HEK293 (cell line): Measurements from ENCODE around the gene CC2D2B.
A peak's percentile ranks its signal among the peaks of the same experiment; 100 is the strongest.

Experiments
- CTCF ChIA-PET: fragments of 350-600 bp; formaldehyde crosslinking; extraction: SDS; loops from one replicate; lab custom pipeline; 2021; ENCODE audit warnings: antibody characterized with exemption; lab: Yijun Ruan, JAX
- POLR2A ChIA-PET: fragments of 300-600 bp; formaldehyde crosslinking; extraction: SDS; loops from one replicate; lab custom pipeline; 2020; ENCODE audit warnings: antibody characterized with exemption, inconsistent platforms; lab: Yijun Ruan, JAX
- H3K27ac ChIP-seq: fragments of 200-500 bp; sonication (Bioruptor generic); 2 replicates; pipeline ENCODE4 v1.5.1; 2014; ENCODE audit warnings: low read depth, low read length, control low read depth, inconsistent platforms; ENCODE audit errors: extremely low read depth
- H3K36me3 ChIP-seq, 2 experiments: fragments of 200-500 bp in 1 of 2; sonication (Bioruptor generic) in 1 of 2; 1 replicate in 1 of 2; 2 replicates in 1 of 2; pipeline ENCODE4 v1.5.1; 2014 to 2017; ENCODE audit warnings: inconsistent platforms in 2 of 2, low read length in 2 of 2; ENCODE audit not compliant: control insufficient read depth in 2 of 2, insufficient read depth in 1 of 2
- H3K4me1 ChIP-seq: fragments of 200-500 bp; sonication (Bioruptor generic); 2 replicates; pipeline ENCODE4 v1.5.1; 2014; ENCODE audit warnings: mild to moderate bottlenecking, low read length, inconsistent platforms; ENCODE audit not compliant: control insufficient read depth, insufficient read depth
- H3K4me3 ChIP-seq: 2 replicates; pipeline ENCODE4 v1.5.1; 2011; ENCODE audit warnings: low read depth, mild to moderate bottlenecking, control low read depth, low read length, moderate library complexity
- H3K9me3 ChIP-seq: fragments of 200-500 bp; sonication (Bioruptor generic); 2 replicates; pipeline ENCODE4 v1.5.1; 2014; ENCODE audit warnings: low read depth, low read length, inconsistent platforms; ENCODE audit not compliant: control insufficient read depth, insufficient read depth
- BCL11B ChIP-seq: fragments of 450-650 bp; formaldehyde crosslinking; IDR thresholded peaks from 2 replicates; pipeline ENCODE4 v1.5.1; 2016; ENCODE audit warnings: low read depth, missing biosample characterization, missing genetic modification characterization
- EGR2 ChIP-seq: fragments of 450-650 bp; formaldehyde crosslinking; IDR thresholded peaks from 2 replicates; pipeline ENCODE4 v1.5.1; 2016; ENCODE audit warnings: low read depth, missing biosample characterization, missing genetic modification characterization
- FEZF1 ChIP-seq: fragments of 450-650 bp; formaldehyde crosslinking; IDR thresholded peaks from 2 replicates; pipeline ENCODE4 v1.5.1; 2016; ENCODE audit warnings: missing biosample characterization, missing genetic modification characterization
- GLI2 ChIP-seq: fragments of 450-650 bp; formaldehyde crosslinking; IDR thresholded peaks from 2 replicates; pipeline ENCODE4; 2017; ENCODE audit warnings: missing biosample characterization, missing genetic modification characterization, low read depth, borderline replicate concordance
- HOXC10 ChIP-seq: sonication (generic); formaldehyde crosslinking; IDR thresholded peaks from 2 replicates; pipeline ENCODE4 v1.8.1; 2023; ENCODE audit warnings: mild to moderate bottlenecking, missing genetic modification reagents
- KLF17 ChIP-seq: fragments of 450-650 bp; formaldehyde crosslinking; IDR thresholded peaks from 2 replicates; pipeline ENCODE4 v1.5.1; 2016; ENCODE audit warnings: missing biosample characterization, missing genetic modification characterization
- MZF1 ChIP-seq: fragments of 450-650 bp; formaldehyde crosslinking; IDR thresholded peaks from 2 replicates; pipeline ENCODE4 v1.5.1; 2017; ENCODE audit warnings: missing biosample characterization, missing genetic modification characterization, borderline replicate concordance
- PRDM1 ChIP-seq: fragments of 450-650 bp; formaldehyde crosslinking; IDR thresholded peaks from 2 replicates; pipeline ENCODE4; 2016; ENCODE audit warnings: missing biosample characterization, missing genetic modification characterization
- SCRT2 ChIP-seq: fragments of 450-650 bp; formaldehyde crosslinking; IDR thresholded peaks from 2 replicates; pipeline ENCODE4 v1.5.1; 2016; ENCODE audit warnings: missing biosample characterization, missing genetic modification characterization
- SETDB1 ChIP-seq: IDR thresholded peaks from one replicate; pipeline ENCODE4 v1.6.1; 2017; ENCODE audit warnings: mild to moderate bottlenecking, low read length, moderate library complexity, mixed read lengths; ENCODE audit not compliant: insufficient read length
- YY1 ChIP-seq: fragments of 450-650 bp; formaldehyde crosslinking; IDR thresholded peaks from 2 replicates; pipeline ENCODE4 v1.5.1; 2018; ENCODE audit warnings: missing biosample characterization, missing genetic modification characterization
- ZFHX2 ChIP-seq: fragments of 450-650 bp; formaldehyde crosslinking; conservative IDR thresholded peaks from 2 replicates; pipeline ENCODE4 v1.5.1; 2016; ENCODE audit warnings: missing biosample characterization, missing genetic modification characterization
- ZNF140 ChIP-seq: fragments of 450-650 bp; formaldehyde crosslinking; IDR thresholded peaks from 2 replicates; pipeline ENCODE4 v1.5.1; 2016; ENCODE audit warnings: missing biosample characterization, missing genetic modification characterization
- ZNF146 ChIP-seq: fragments of 450-650 bp; formaldehyde crosslinking; IDR thresholded peaks from 2 replicates; pipeline ENCODE4 v1.5.1; 2016; ENCODE audit warnings: missing biosample characterization, missing genetic modification characterization
- ZNF202 ChIP-seq: fragments of 450-650 bp; formaldehyde crosslinking; IDR thresholded peaks from 2 replicates; pipeline ENCODE4 v1.5.1; 2016; ENCODE audit warnings: missing biosample characterization, missing genetic modification characterization, borderline replicate concordance
- ZNF239 ChIP-seq: fragments of 450-650 bp; formaldehyde crosslinking; IDR thresholded peaks from 2 replicates; pipeline ENCODE4 v1.5.1; 2016; ENCODE audit warnings: missing biosample characterization, missing genetic modification characterization
- ZNF280C ChIP-seq: fragments of 450-650 bp; formaldehyde crosslinking; IDR thresholded peaks from 2 replicates; pipeline ENCODE4 v1.5.1; 2016; ENCODE audit warnings: missing biosample characterization, missing genetic modification characterization
- ZNF426 ChIP-seq: fragments of 450-650 bp; formaldehyde crosslinking; IDR thresholded peaks from 2 replicates; pipeline ENCODE4 v1.5.1; 2017; ENCODE audit warnings: missing biosample characterization, missing genetic modification characterization, mild to moderate bottlenecking, inconsistent platforms, moderate library complexity
- ZNF473 ChIP-seq: fragments of 450-650 bp; formaldehyde crosslinking; IDR thresholded peaks from 2 replicates; pipeline ENCODE4 v1.5.1; 2017; ENCODE audit warnings: missing biosample characterization, missing genetic modification characterization
- ZNF48 ChIP-seq: fragments of 450-650 bp; formaldehyde crosslinking; IDR thresholded peaks from 2 replicates; pipeline ENCODE4 v1.5.1; 2016; ENCODE audit warnings: missing biosample characterization, missing genetic modification characterization
- ZNF513 ChIP-seq: fragments of 450-650 bp; IDR thresholded peaks from 2 replicates; pipeline ENCODE4 v1.5.1; 2018; ENCODE audit warnings: missing biosample characterization, missing genetic modification characterization
- ZNF529 ChIP-seq: fragments of 450-650 bp; formaldehyde crosslinking; IDR thresholded peaks from 2 replicates; pipeline ENCODE4 v1.5.1; 2017; ENCODE audit warnings: missing genetic modification characterization, missing biosample characterization; ENCODE audit not compliant: insufficient replicate concordance
- ZNF658 ChIP-seq: fragments of 450-650 bp; formaldehyde crosslinking; IDR thresholded peaks from 2 replicates; pipeline ENCODE4; 2016; ENCODE audit warnings: missing biosample characterization, missing genetic modification characterization
- ZNF692 ChIP-seq: fragments of 450-650 bp; formaldehyde crosslinking; IDR thresholded peaks from 2 replicates; pipeline ENCODE4 v1.5.1; 2016; ENCODE audit warnings: missing biosample characterization, missing genetic modification characterization
- ZNF776 ChIP-seq: fragments of 450-650 bp; formaldehyde crosslinking; IDR thresholded peaks from 2 replicates; pipeline ENCODE4 v1.5.0; 2017; ENCODE audit warnings: missing biosample characterization, missing genetic modification characterization, borderline replicate concordance
- ZNF791 ChIP-seq: fragments of 450-650 bp; formaldehyde crosslinking; IDR thresholded peaks from 2 replicates; pipeline ENCODE4 v1.5.1; 2016; ENCODE audit warnings: missing biosample characterization, missing genetic modification characterization
- ZNF843 ChIP-seq: fragments of 450-650 bp; formaldehyde crosslinking; IDR thresholded peaks from 2 replicates; pipeline ENCODE4 v1.5.1; 2016; ENCODE audit warnings: missing biosample characterization, missing genetic modification characterization
- ZSCAN16 ChIP-seq: fragments of 450-650 bp; formaldehyde crosslinking; IDR thresholded peaks from 2 replicates; pipeline ENCODE4 v1.5.1; 2016; ENCODE audit warnings: missing biosample characterization, missing genetic modification characterization
- ZSCAN4 ChIP-seq: fragments of 450-650 bp; formaldehyde crosslinking; IDR thresholded peaks from 2 replicates; pipeline ENCODE4 v1.5.1; 2017; ENCODE audit warnings: missing biosample characterization, missing genetic modification characterization
- ZXDB ChIP-seq: fragments of 450-650 bp; formaldehyde crosslinking; IDR thresholded peaks from 2 replicates; pipeline ENCODE4 v1.5.1; 2016; ENCODE audit warnings: missing biosample characterization, missing genetic modification characterization

Gene CC2D2B

GRCh38 chr10:96038476-96039387, 131.0 kb downstream of the CC2D2B start:
- peaks cover 10% of the 10 kb centered on the region for H3K4me1 ChIP-seq
- ChIA-PET CTCF (interaction anchor here (1.0 to 1.6 kb wide), 2 partner anchors 21 to 191 kb away, joined by 3 to 7 read pairs; no protein-coding TSS in a partner anchor), POLR2A (no interaction called here)
- no peaks in the 10 kb centered on the region for H3K36me3 ChIP-seq
- H3K4me3 ChIP-seq: no peak overlapping the region
- no peaks in the 10 kb centered on the region for H3K9me3 ChIP-seq
- H3K27ac ChIP-seq: no peak overlapping the region
- no peak for TF ChIP-seq KLF17 (tag by site-specific recombination)
- no peak for TF ChIP-seq ZNF658
- no peak for TF ChIP-seq ZNF280C
- peak; percentile 89 for TF ChIP-seq SCRT2 (tag by site-specific recombination)
- no peak for TF ChIP-seq YY1 (tag by site-specific recombination)
- no peak for TF ChIP-seq ZNF239
- TF ChIP-seq ZXDB: peak; percentile 58
- no peak for TF ChIP-seq MZF1 (tag by site-specific recombination)
- TF ChIP-seq ZNF513 (tag by site-specific recombination): no peak
- TF ChIP-seq BCL11B (tag by site-specific recombination): no peak
- no peak for TF ChIP-seq ZNF140 (tag by site-specific recombination)
- TF ChIP-seq ZNF48 (tag by site-specific recombination): no peak
- no peak for TF ChIP-seq SETDB1
- TF ChIP-seq ZNF529: no peak
- no peak for TF ChIP-seq ZNF202
- peak; percentile 72 for TF ChIP-seq ZFHX2
- TF ChIP-seq FEZF1 (tag by site-specific recombination): peak; percentile 84
- no peak for TF ChIP-seq HOXC10
- TF ChIP-seq ZNF776: no peak
- TF ChIP-seq ZSCAN16: no peak
- TF ChIP-seq ZNF473: no peak
- no peak for TF ChIP-seq ZNF843 (tag by site-specific recombination)
- no peak for TF ChIP-seq ZNF692 (tag by site-specific recombination)
- TF ChIP-seq PRDM1 (tag by site-specific recombination): no peak
- TF ChIP-seq ZNF426 (tag by site-specific recombination): no peak
- no peak for TF ChIP-seq ZNF146
- peak; percentile 75; the same call in 1 of the 2 replicates for TF ChIP-seq EGR2
- TF ChIP-seq ZNF791: no peak
- TF ChIP-seq ZSCAN4 (tag by site-specific recombination): no peak
- TF ChIP-seq GLI2 (tag by site-specific recombination): no peak
